ENCODE measurements around the gene ASB3. TPM values are rescaled to one million over a fixed set of nuclear protein-coding genes. Genes with fewer than 3 reads are reported as not detected.
"Not testable (repeated sequence)": the region's sequence is repeated elsewhere in the genome, so short reads cannot be mapped to it uniquely, and the experiment has no call there.

The ASB3 gene
- total RNA-seq, 1 donor from 2014 or later: 26.9 TPM

GRCh38 chr2:53744395-53745065 lies 42.2 kb downstream of the ASB3 start:
- intact Hi-C loops (cut with micrococcal nuclease): no loop called here

- intact Hi-C loops (cut with micrococcal nuclease): no loop called here
Observed at GRCh38 chr2:53740170-53740569, 46.6 kb downstream of the ASB3 start.

- intact Hi-C loops (cut with micrococcal nuclease): no loop called here
Observed at GRCh38 chr2:53739032-53739431, 47.7 kb downstream of the ASB3 start.

GRCh38 chr2:53737091-53737490 lies 49.7 kb downstream of the ASB3 start:
- intact Hi-C loops (cut with micrococcal nuclease): no loop called here

- intact Hi-C loops (cut with micrococcal nuclease): no loop called here
Observed at GRCh38 chr2:53729143-53729762, 57.5 kb downstream of the ASB3 start.

GRCh38 chr2:53727921-53728320 lies 58.8 kb downstream of the ASB3 start:
- intact Hi-C loops (cut with micrococcal nuclease): no loop called here

GRCh38 chr2:53725662-53726061 lies 61.1 kb downstream of the ASB3 start:
- intact Hi-C loops (cut with micrococcal nuclease): no loop called here

GRCh38 chr2:53724536-53724935 lies 62.2 kb downstream of the ASB3 start:
- intact Hi-C loops (cut with micrococcal nuclease): no loop called here

GRCh38 chr2:53720944-53721343 lies 65.8 kb downstream of the ASB3 start:
- intact Hi-C loops (cut with micrococcal nuclease): not testable (repeated sequence)

GRCh38 chr2:53715568-53715967 lies 71.2 kb downstream of the ASB3 start:
- intact Hi-C loops (cut with micrococcal nuclease): no loop called here

- intact Hi-C loops (cut with micrococcal nuclease): no loop called here
Observed at GRCh38 chr2:53711271-53711780, 75.4 kb downstream of the ASB3 start.

- intact Hi-C loops (cut with micrococcal nuclease): no loop called here
Observed at GRCh38 chr2:53708988-53709387, 77.8 kb downstream of the ASB3 start.

- intact Hi-C loops (cut with micrococcal nuclease): no loop called here
Observed at GRCh38 chr2:53701221-53701620, 85.5 kb downstream of the ASB3 start.

GRCh38 chr2:53697686-53698085 lies 89.1 kb downstream of the ASB3 start:
- intact Hi-C loops (cut with micrococcal nuclease): no loop called here

- intact Hi-C loops (cut with micrococcal nuclease): no loop called here
Observed at GRCh38 chr2:53697092-53697491, 89.7 kb downstream of the ASB3 start.

GRCh38 chr2:53695575-53695974 lies 91.2 kb downstream of the ASB3 start:
- intact Hi-C loops (cut with micrococcal nuclease): no loop called here

- intact Hi-C loops (cut with micrococcal nuclease): no loop called here
Observed at GRCh38 chr2:53694096-53694771, 92.5 kb downstream of the ASB3 start.

GRCh38 chr2:53690876-53691275 lies 95.9 kb downstream of the ASB3 start:
- intact Hi-C loops (cut with micrococcal nuclease): no loop called here

- intact Hi-C loops (cut with micrococcal nuclease): no loop called here
Observed at GRCh38 chr2:53672881-53673522, 113.8 kb downstream of the ASB3 start.

GRCh38 chr2:53670331-53670730 lies 116.4 kb downstream of the ASB3 start:
- intact Hi-C loops (cut with micrococcal nuclease): no loop called here

- intact Hi-C loops (cut with micrococcal nuclease): no loop called here
Observed at GRCh38 chr2:53668624-53669026, 118.1 kb downstream of the ASB3 start.

- intact Hi-C loops (cut with micrococcal nuclease): not testable (repeated sequence)
Observed at GRCh38 chr2:53667130-53667529, 119.6 kb downstream of the ASB3 start.

All from T-helper 1 cell treated with Interleukin-12 subunit alpha and Interleukin-12 subunit beta and Interleukin-4 antibody, amounts not matched to agents 30 ng/mL and 1 ng/mL, for 36 hours (primary cell).